Measurements from ENCODE around the gene RGS7. TPM values are rescaled to one million over a fixed set of nuclear protein-coding genes. Genes with fewer than 3 reads are reported as not detected.

RGS7 gene
- total RNA-seq, 1 experiment from 2014 or later = 1.5 TPM

- no peak overlapping the region for H3K18ac ChIP-seq (ENCODE audit: insufficient read length, low read depth, low read length)
- peaks cover 9 to 15% of the 10 kb centered on the region in 2 experiments for H3K4me1 Mint-ChIP-seq
- H4K20me1 ChIP-seq (ENCODE audit: control insufficient read depth, insufficient read depth, insufficient read length) = no peaks in the 10 kb centered on the region
- H4K5ac ChIP-seq (ENCODE audit: insufficient read length, low read depth, low read length) = no peak overlapping the region
- no peaks in the 10 kb centered on the region for H3K79me1 ChIP-seq (ENCODE audit: insufficient read depth, low read depth, low read length, poor library complexity, severe bottlenecking)
- no peaks in the 10 kb centered on the region for H3K27me3 Mint-ChIP-seq (ENCODE audit: low read depth)
- H2BK120ac ChIP-seq (ENCODE audit: low read depth, low read length, poor library complexity, severe bottlenecking) = no peak overlapping the region
- no peak overlapping the region for H3K23ac ChIP-seq (ENCODE audit: insufficient read length, low read depth, low read length)
- no peaks in the 10 kb centered on the region for H3K23me2 ChIP-seq (ENCODE audit: insufficient read length, low read depth, low read length, poor library complexity, severe bottlenecking)
- no peak for DNase-seq
- H2AK5ac ChIP-seq (ENCODE audit: insufficient read length, low read length) = no peak overlapping the region
- no peaks in the 10 kb centered on the region for H3K27me3 ChIP-seq (ENCODE audit: insufficient read depth, low read length)
- H3K27ac Mint-ChIP-seq = no peak overlapping the region
- H3K14ac ChIP-seq (ENCODE audit: insufficient read depth, low read length) = no peak overlapping the region
- no peaks in the 10 kb centered on the region for H3K4me1 ChIP-seq (ENCODE audit: insufficient read depth, low read length)
- 0 out of 5 replicates have a peak, but pooled peaks cover 0 to 3% of the 10 kb centered on the region in 2 experiments for H3K9me3 Mint-ChIP-seq
- H3K4ac ChIP-seq (ENCODE audit: low read depth, low read length) = no peak overlapping the region
- H4K91ac ChIP-seq (ENCODE audit: insufficient read length, low read depth, low read length) = no peak overlapping the region
- no peak overlapping the region for H2BK20ac ChIP-seq (ENCODE audit: low read depth, low read length, poor library complexity, severe bottlenecking)
- H2BK15ac ChIP-seq (ENCODE audit: low read depth, low read length) = no peak overlapping the region
- no peak overlapping the region for H3K56ac ChIP-seq (ENCODE audit: insufficient read length, low read depth, low read length)
- no peak overlapping the region for H3K4me3 Mint-ChIP-seq
- no peak overlapping the region for H3T11ph ChIP-seq (ENCODE audit: low read length)
- H3K27ac ChIP-seq (ENCODE audit: insufficient read length, low read depth, low read length) = no peak overlapping the region
- no peaks in the 10 kb centered on the region for H3K36me3 Mint-ChIP-seq (ENCODE audit: insufficient read depth in 1 of 3, low read depth in 3 of 3)
- H4K8ac ChIP-seq (replicated peaks; ENCODE audit: insufficient read length, low read depth, low read length) = no peak overlapping the region
- no peak overlapping the region for H2AFZ ChIP-seq (ENCODE audit: low read length)
- H3K4me2 ChIP-seq (ENCODE audit: insufficient read depth, insufficient read length, low read length) = no peak overlapping the region
- no peak overlapping the region for H2BK5ac ChIP-seq (ENCODE audit: insufficient read length, low read length)
- no peaks in the 10 kb centered on the region for H3K9me3 ChIP-seq (ENCODE audit: control insufficient read depth, low read depth, low read length)
- no peaks in the 10 kb centered on the region for H3K79me2 ChIP-seq (ENCODE audit: insufficient read depth, low read length)
- H2BK12ac ChIP-seq (ENCODE audit: insufficient read length, low read depth, low read length) = no peak overlapping the region
- H3K9ac ChIP-seq (ENCODE audit: extremely low read depth, insufficient read length, low read length) = no peak overlapping the region
- TF ChIP-seq CTCF (conservative IDR thresholded peaks at IDR 0.05) = no peak
Observed at GRCh38 chr1:240739139-240739538, 617.9 kb downstream of the RGS7 start.
